ENCODE results near the gene AMER2.

- TF ChIP-seq YY1 (IDR thresholded peaks at IDR 0.05; ENCODE audit: low read depth), result no peak
- TF ChIP-seq REST (IDR thresholded peaks at IDR 0.05; ENCODE audit: low read depth, low read length), result no peak
- no peak for TF ChIP-seq CTCF (IDR thresholded peaks at IDR 0.05)
- no peak for TF ChIP-seq RCOR1 (IDR thresholded peaks at IDR 0.05; ENCODE audit: low read length)
- no peak for TF ChIP-seq PBX3 (IDR thresholded peaks at IDR 0.05)
- TF ChIP-seq TAF1 (IDR thresholded peaks at IDR 0.05; ENCODE audit: borderline replicate concordance, low read depth, low read length), result no peak
- TF ChIP-seq JUND (IDR thresholded peaks at IDR 0.05), result no peak
- no peak for TF ChIP-seq USF1 (IDR thresholded peaks at IDR 0.05; ENCODE audit: borderline replicate concordance, low read depth)
- TF ChIP-seq POLR2AphosphoS5 (IDR thresholded peaks at IDR 0.05; ENCODE audit: low read depth, low read length), result no peak
- TF ChIP-seq CHD2 (IDR thresholded peaks at IDR 0.05; ENCODE audit: low read length, partially characterized antibody), result no peak
- TF ChIP-seq NRF1 (IDR thresholded peaks at IDR 0.05; ENCODE audit: low read depth, low read length), result no peak
- TF ChIP-seq MAX (IDR thresholded peaks at IDR 0.05; ENCODE audit: low read depth), result no peak
- no peak for TF ChIP-seq EP300 (IDR thresholded peaks at IDR 0.05; ENCODE audit: borderline replicate concordance in 1 of 2, low read depth in 1 of 2, low read length in 1 of 2)
- TF ChIP-seq GATA2 (CRISPR knock-in tag; IDR thresholded peaks at IDR 0.05), result no peak
Observed at GRCh38 chr13:25214491-25215252, 42.6 kb upstream of the AMER2 start.
